ENCODE results near the gene NTRK1.

GRCh38 chr1:156901590-156901900 is 40.9 kb downstream of the NTRK1 start:
- TF ChIP-seq MAX (IDR thresholded peaks at IDR 0.05; ENCODE audit: low read depth, low read length) (no peak), CTCF (IDR thresholded peaks at IDR 0.05; ENCODE audit: low read depth, low read length) (no peak)
